Measurements from ENCODE around the gene MGMT. TPM values are rescaled to one million over a fixed set of nuclear protein-coding genes. Genes with fewer than 3 reads are reported as not detected.

The MGMT gene
- total RNA-seq, 2 experiments from 2014 or later: 15.4 to 16.7 TPM

DNA sequence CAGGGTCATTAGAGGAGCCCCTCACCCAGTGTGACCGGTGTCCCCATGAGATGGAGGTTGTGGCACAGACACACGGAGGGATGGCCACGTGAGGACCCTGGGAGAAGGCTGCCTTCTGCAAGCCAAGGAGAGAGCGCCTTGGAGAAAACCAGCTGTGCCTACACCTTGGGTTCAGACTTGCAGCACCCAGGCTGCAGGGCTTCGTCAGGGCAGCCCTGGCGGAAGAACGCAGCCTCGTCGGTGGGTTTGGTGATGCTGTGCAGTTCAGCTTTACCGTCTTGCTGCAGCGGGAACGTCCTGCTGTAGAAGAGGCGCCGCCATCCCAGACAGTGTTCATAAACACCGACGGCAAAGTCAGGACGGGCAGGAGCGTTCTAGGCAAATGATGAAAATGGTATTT lies 89.3 kb downstream of the MGMT start:
- no peak for DNase-seq
- Mint-ChIP-seq H3K27ac (no peak overlapping the region), H3K36me3 (ENCODE audit: low read depth) (peaks cover 2% of the 10 kb centered on the region), H3K9me3 (peaks cover 8% of the 10 kb centered on the region), H3K4me3 (no peak overlapping the region), H3K4me1 (no peaks in the 10 kb centered on the region), H3K27me3 (no peaks in the 10 kb centered on the region)
- ChIA-PET POLR2A (no interaction called here), CTCF (no interaction called here)

DNA sequence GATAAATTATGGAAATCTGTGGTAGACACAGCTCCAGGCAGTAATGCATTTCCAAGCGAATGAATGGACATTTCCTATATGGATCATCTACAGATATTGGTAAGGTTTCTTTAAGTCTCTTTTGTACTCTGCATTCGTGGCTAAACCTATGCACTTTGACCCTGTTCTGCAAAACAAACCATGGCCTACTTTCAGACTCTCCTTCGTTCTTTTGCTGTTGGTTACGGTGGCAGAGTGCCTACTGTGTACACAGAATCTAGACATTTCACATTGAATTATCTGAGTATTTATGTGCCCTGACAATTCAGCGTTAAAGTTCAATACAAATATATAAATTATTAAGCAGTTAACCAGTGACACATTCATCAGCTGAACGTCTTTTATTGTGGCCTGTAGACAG lies 93.3 kb downstream of the MGMT start:
- POLR2A ChIA-PET: no interaction called here
- CTCF ChIA-PET: no interaction called here
- Mint-ChIP-seq H3K27me3 (no peaks in the 10 kb centered on the region), H3K27ac (no peak overlapping the region), H3K4me3 (no peak overlapping the region), H3K9me3 (peaks cover 12% of the 10 kb centered on the region), H3K4me1 (no peaks in the 10 kb centered on the region), H3K36me3 (ENCODE audit: low read depth) (peaks cover 3% of the 10 kb centered on the region)
- DNase-seq: no peak

DNA sequence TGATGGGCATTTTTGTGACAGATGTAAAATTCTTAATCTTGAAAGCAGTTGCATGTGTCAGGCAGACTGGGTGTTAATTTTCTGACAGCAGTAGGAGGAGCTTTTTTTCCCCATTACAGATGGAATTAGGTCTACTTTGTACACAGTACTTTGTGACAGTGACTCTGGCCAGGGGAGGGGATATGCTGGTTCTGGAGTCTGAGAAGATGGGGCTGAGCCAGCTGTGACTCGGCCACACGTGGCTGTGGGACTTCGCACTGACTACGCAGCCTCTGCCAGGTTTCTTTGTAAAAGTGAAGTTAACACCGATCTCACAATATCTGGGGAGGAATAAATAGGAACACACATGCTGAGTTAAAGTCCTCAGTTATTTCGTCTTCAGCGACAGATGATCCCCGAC lies 95.4 kb downstream of the MGMT start:
- no peak for DNase-seq
- H3K36me3 Mint-ChIP-seq (ENCODE audit: low read depth): peaks cover 6% of the 10 kb centered on the region
- ChIA-PET CTCF (interaction anchor here (0.6 kb wide), 1 partner anchor 312 kb away, joined by 4 read pairs; no protein-coding TSS in a partner anchor), POLR2A (no interaction called here)
- H3K4me1 Mint-ChIP-seq: no peaks in the 10 kb centered on the region
- H3K9me3 Mint-ChIP-seq: peaks cover 18% of the 10 kb centered on the region
- H3K27me3 Mint-ChIP-seq: no peaks in the 10 kb centered on the region
- no peak overlapping the region for H3K4me3 Mint-ChIP-seq
- no peak overlapping the region for H3K27ac Mint-ChIP-seq

DNA sequence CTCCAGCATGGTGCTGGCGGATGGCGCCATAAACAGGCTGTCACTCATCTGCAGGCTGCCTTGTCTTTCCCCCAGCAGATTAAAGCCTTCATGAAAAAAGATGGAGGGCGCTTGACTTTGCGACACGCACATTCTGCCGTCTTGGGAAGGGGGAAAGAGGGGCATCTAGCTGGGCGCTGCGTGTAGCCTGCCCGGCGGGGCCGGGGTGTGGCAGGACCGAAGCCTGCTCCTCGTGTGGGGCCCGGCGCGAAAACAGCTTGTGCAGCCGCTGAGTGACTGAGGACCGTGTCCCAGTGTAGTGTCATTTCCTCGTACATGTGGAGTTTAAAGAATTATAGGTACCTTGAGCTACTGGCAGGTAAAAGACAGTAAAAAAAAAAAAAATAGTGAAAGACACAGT lies 97.9 kb downstream of the MGMT start:
- POLR2A ChIA-PET: no interaction called here
- Mint-ChIP-seq H3K4me3 (no peak overlapping the region), H3K27me3 (no peaks in the 10 kb centered on the region), H3K4me1 (no peaks in the 10 kb centered on the region), H3K27ac (no peak overlapping the region), H3K9me3 (peaks cover 17% of the 10 kb centered on the region), H3K36me3 (ENCODE audit: low read depth) (peaks cover 6% of the 10 kb centered on the region)
- CTCF ChIA-PET: no interaction called here
- no peak for DNase-seq

DNA sequence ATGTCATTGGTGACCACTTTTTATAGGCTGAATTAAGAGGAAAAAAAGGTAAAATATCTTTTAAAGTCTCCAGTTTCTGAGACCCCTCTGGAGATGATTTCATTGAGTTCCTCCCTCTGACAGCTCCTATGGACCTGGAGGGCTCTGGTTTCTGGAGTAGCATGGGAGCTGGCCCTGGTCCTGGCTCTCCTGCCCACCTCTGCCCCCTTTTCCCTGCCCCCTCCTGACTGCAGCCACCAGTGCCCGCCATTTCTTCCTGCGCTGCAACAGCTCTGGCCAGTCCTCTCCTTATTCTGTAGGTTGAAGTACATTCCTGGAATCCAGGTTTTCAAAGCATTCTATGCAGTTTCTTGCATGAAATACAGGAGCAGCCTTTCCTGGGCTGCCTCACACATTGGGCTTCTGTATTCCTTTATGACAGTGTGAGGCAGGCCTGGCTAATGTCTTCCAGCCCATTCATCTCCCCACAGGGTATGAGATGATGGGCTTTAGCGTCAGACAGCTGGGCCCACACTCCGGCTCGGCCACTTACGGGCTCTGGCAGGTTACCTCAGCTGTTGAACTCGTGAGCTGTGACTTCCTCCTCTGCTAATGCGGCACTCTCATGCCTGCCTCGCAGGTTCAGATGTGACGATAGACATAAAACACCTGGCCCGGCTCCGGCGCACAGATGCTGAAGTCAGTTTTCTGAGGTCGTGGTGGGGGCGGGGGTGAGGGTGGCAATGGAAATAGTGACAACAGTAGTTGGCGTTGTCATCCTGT lies 101.7 kb downstream of the MGMT start:
- Mint-ChIP-seq H3K36me3 (ENCODE audit: low read depth) (peaks cover 6% of the 10 kb centered on the region), H3K27me3 (no peaks in the 10 kb centered on the region), H3K4me1 (no peaks in the 10 kb centered on the region), H3K27ac (no peak overlapping the region), H3K4me3 (no peak overlapping the region), H3K9me3 (peaks cover 11% of the 10 kb centered on the region)
- DNase-seq: no peak
- ChIA-PET CTCF (no interaction called here), POLR2A (no interaction called here)

DNA sequence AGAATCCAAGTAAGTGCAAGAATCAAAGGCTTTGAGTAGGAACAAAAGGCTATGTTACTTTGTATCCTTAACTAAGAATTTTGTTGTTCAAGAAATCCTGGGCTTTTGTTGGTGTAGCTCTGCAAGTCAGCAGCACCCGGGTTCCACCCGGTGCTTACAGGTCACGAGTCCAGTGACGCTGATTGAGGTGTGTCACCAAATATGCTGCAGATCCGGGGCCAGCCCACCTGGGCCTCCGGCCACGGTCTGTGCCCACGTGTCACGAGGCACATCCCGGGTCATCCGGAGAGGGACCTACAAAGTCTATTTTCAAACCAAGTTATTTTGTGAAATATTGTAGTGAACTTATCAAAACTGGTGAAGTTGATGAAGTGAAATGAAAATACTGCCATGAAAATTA lies 103.1 kb downstream of the MGMT start:
- ChIA-PET CTCF (no interaction called here), POLR2A (no interaction called here)
- no peak overlapping the region for H3K27ac Mint-ChIP-seq
- H3K9me3 Mint-ChIP-seq: peaks cover 10% of the 10 kb centered on the region
- DNase-seq: no peak
- no peaks in the 10 kb centered on the region for H3K27me3 Mint-ChIP-seq
- peaks cover 3% of the 10 kb centered on the region for H3K36me3 Mint-ChIP-seq (ENCODE audit: low read depth)
- H3K4me1 Mint-ChIP-seq: no peaks in the 10 kb centered on the region
- no peak overlapping the region for H3K4me3 Mint-ChIP-seq

DNA sequence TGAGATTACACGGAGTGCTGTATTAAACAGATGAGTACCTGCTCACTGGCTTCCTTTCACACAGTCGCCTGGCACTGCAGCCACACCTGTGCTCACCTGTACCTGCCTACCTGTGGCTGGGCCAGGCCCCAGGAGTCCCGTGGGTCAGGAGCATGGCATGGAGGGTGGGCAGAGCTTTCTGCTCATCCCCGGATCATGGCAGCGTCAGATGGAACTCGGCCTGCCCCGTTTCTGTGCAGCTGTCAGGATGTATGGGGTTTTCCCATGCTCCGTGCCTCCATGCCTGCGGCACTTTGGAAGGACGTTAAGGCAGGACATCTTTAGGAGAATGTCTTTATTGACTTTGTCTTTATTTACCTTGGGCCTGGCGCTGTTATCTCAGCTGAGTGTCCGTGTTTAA lies 112.2 kb downstream of the MGMT start:
- Mint-ChIP-seq H3K27ac (no peak overlapping the region), H3K27me3 (no peaks in the 10 kb centered on the region), H3K4me1 (no peaks in the 10 kb centered on the region), H3K4me3 (no peak overlapping the region), H3K9me3 (peaks cover 13% of the 10 kb centered on the region), H3K36me3 (ENCODE audit: low read depth) (peaks cover 10% of the 10 kb centered on the region)
- ChIA-PET CTCF (no interaction called here), POLR2A (no interaction called here)
- DNase-seq: no peak

DNA sequence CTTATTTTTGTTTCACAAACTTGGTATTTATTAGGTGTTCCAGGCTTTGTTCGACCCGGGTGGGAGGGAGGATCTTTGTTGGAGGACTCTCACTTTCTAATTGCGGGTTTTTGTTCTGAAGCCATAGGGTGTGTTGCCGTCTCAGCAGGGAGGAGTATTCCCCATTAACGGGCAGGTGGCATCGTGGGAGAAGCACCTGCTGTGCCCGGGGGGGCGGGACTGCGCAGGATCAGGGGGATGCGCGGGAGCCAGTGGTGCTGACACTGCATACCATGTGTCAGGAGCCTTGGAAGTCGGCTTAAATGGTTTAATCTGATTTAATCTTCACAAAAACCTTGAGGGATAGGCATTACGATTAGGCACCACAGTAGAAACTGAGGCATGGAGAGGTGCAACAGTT lies 113.0 kb downstream of the MGMT start:
- Mint-ChIP-seq H3K36me3 (ENCODE audit: low read depth) (peaks cover 10% of the 10 kb centered on the region), H3K27ac (no peak overlapping the region), H3K9me3 (peaks cover 20% of the 10 kb centered on the region), H3K4me1 (no peaks in the 10 kb centered on the region), H3K27me3 (no peaks in the 10 kb centered on the region), H3K4me3 (no peak overlapping the region)
- no peak for DNase-seq
- POLR2A ChIA-PET: no interaction called here
- CTCF ChIA-PET: no interaction called here

DNA sequence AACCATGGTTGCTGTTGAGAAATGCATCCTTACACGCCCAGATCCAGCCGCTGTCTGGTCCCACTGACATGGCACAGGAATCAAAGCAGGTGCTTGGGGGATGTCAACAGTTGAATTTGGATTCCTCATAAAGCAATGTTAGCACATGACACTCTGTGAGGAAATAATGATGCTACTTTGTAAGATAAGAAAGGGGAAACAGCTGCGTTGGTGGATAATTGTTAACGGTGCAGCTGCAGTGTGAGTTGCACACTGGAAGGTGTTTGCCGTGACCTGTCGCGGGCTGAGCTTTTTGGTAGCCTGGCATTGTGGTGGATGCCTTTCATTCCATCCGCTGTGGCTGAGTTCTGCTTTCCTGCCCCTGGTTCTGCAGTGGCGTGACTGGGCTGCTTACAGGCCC lies 113.9 kb downstream of the MGMT start:
- ChIA-PET POLR2A (no interaction called here), CTCF (no interaction called here)
- Mint-ChIP-seq H3K4me3 (no peak overlapping the region), H3K36me3 (ENCODE audit: low read depth) (peaks cover 15% of the 10 kb centered on the region), H3K4me1 (no peaks in the 10 kb centered on the region), H3K9me3 (peaks cover 28% of the 10 kb centered on the region), H3K27me3 (no peaks in the 10 kb centered on the region), H3K27ac (no peak overlapping the region)
- DNase-seq: no peak

DNA sequence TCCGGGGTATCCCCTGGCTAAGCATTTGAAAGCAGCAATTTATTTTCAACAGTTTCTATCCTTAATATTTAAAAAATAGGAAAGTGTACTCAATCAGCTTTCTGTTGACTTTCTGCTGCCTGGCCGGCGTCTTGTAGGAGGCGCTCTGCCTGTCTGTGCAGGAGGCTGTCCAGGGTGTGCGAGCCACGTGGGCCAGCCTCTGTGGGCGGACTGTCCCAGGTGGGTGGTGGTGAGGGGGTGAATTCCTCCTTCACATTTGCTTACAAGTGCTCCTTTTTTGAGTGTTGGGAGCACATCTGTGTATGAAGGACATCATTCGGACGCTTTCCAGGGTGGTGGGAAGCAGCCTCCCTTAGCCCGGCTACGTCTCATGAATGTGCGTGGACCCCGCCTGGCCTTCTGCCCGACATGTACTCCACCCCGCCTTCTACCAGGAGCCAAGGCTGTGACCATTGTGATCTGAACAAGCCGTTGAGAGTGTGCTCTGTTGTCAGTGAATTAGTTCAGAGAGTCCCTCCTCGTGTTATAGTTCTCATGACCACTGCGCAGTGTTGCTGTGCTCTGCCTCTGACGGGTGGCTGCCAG lies 114.9 kb downstream of the MGMT start:
- no peaks in the 10 kb centered on the region for H3K4me1 Mint-ChIP-seq
- ChIA-PET CTCF (no interaction called here), POLR2A (no interaction called here)
- peaks cover 38% of the 10 kb centered on the region for H3K9me3 Mint-ChIP-seq
- H3K27ac Mint-ChIP-seq: no peak overlapping the region
- no peak overlapping the region for H3K4me3 Mint-ChIP-seq
- H3K27me3 Mint-ChIP-seq: no peaks in the 10 kb centered on the region
- DNase-seq: no peak
- H3K36me3 Mint-ChIP-seq (ENCODE audit: low read depth): peaks cover 16% of the 10 kb centered on the region

DNA sequence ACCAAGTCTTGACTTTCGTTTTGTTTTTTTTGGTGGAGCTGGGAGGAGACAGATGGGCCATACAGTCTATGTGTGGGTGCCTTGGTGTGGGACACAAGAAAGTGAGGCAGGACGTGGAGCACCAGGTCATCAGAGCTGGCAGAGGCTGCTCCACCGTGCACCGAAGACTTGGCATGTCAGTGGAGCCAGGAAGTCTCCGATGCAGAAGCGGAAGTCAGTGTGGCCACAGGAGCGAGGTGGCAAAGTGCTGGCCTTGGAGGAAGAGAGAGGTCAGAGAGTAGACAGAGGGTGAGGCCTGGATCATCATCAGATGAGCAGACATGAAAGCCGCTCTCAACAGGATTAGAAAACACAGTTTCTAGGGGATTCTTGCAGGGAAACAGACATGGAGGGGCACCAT lies 116.8 kb downstream of the MGMT start:
- Mint-ChIP-seq H3K27ac (no peak overlapping the region), H3K4me1 (no peaks in the 10 kb centered on the region), H3K4me3 (no peak overlapping the region), H3K27me3 (no peaks in the 10 kb centered on the region), H3K9me3 (peaks cover 54% of the 10 kb centered on the region), H3K36me3 (ENCODE audit: low read depth) (peaks cover 26% of the 10 kb centered on the region)
- DNase-seq: no peak
- CTCF ChIA-PET: no interaction called here
- POLR2A ChIA-PET: no interaction called here

DNA sequence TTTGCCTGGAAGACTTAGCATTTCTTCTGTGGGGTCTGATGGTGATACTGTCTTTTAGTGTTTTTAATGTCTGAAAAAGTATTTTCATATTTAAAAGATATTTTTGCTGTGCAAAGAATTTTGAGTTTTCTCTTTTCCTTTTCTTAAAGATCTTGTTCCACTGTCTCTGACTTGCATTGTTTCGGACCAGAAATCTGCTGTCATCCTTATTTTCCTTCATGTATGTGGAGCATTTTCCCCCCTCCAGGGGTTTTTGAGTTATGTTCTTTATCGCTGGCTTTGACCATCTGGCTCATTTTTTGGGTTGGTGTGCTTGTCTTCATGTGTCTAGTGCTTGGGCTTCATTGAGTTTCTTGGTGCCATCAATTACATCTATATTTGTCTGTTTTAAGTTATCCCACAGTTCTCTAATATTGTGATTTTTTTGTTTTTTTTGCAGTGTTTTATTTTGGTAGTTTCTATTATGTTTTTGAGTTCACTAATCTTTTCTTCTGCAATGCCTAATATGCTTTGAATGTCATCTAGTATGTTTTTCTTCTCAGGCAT lies 119.9 kb downstream of the MGMT start:
- Mint-ChIP-seq H3K9me3 (peaks cover 57% of the 10 kb centered on the region), H3K27me3 (no peaks in the 10 kb centered on the region), H3K27ac (no peak overlapping the region), H3K4me3 (no peak overlapping the region), H3K36me3 (ENCODE audit: low read depth) (peaks cover 32% of the 10 kb centered on the region), H3K4me1 (no peaks in the 10 kb centered on the region)
- no peak for DNase-seq
- POLR2A ChIA-PET: no interaction called here
- CTCF ChIA-PET: no interaction called here

DNA sequence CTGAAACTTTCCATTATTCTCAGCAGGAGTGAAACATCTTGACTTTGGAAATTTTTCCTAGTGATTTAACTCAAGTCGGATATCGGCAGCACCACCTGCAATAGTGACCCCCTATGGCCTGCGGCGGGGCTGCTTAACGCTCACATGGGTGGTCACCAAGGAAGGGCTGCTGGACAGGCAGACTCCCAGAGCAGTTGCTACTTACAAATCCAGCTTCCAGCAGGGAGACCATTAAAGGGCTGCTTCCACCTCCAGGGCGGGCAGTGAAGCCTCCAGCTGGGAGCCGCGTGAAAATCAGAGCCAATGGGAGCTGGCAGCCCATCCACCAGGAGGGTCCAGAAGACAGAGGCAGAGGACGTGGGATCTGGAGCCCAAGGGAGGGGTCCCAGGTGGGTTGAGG lies 122.5 kb downstream of the MGMT start:
- DNase-seq: no peak
- H3K9me3 Mint-ChIP-seq: peaks cover 55% of the 10 kb centered on the region

DNA sequence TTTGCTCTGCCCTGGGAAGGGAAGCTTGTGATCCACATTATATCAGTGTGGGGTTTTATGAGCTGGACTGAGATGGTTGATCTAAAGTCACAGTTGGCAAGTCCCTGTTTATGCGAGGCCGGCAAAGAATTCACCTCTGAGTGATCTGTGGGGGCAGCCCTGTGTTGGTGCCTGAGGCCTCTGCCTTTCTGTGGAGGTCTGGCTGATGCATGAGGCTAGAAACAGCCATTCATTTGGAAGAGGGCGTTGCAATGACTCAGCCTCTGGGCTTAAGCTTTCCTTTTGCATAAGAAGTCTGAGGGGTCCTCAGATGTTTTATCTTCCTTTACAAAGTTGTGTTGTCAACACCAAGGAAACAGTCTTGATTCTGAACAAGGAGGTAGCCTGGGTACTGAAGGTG lies 126.9 kb downstream of the MGMT start:
- Mint-ChIP-seq H3K4me1 (no peaks in the 10 kb centered on the region), H3K4me3 (no peak overlapping the region), H3K27ac (no peak overlapping the region), H3K36me3 (ENCODE audit: low read depth) (peaks cover 14% of the 10 kb centered on the region), H3K9me3 (peaks cover 37% of the 10 kb centered on the region), H3K27me3 (no peaks in the 10 kb centered on the region)
- ChIA-PET CTCF (no interaction called here), POLR2A (no interaction called here)
- DNase-seq: no peak

More for the DNA sequence above, 122.5 kb downstream of the MGMT start:
- ChIA-PET POLR2A (no interaction called here), CTCF (no interaction called here)
- H3K4me1 Mint-ChIP-seq: no peaks in the 10 kb centered on the region
- H3K27me3 Mint-ChIP-seq: no peaks in the 10 kb centered on the region
- no peak overlapping the region for H3K4me3 Mint-ChIP-seq
- H3K36me3 Mint-ChIP-seq (ENCODE audit: low read depth): peaks cover 29% of the 10 kb centered on the region
- H3K27ac Mint-ChIP-seq: no peak overlapping the region
